Prostate gland (tissue), 2 donors: ENCODE measurements around the gene SHC2. TPM values are rescaled to one million over a fixed set of nuclear protein-coding genes. Genes with fewer than 3 reads are reported as not detected.

Experiments used
- DNase-seq: peaks from one replicate; pipeline ENCODE4 v3.0.0-alpha.2; 2019; ENCODE audit warnings: low spot score
- H3K27ac ChIP-seq, 2 donors: fragments of 200-600 bp; sonication (generic); 2 replicates each; pipeline ENCODE4 v1.5.1; 2017 to 2019
- H3K27me3 ChIP-seq: fragments of 200-600 bp; sonication (generic); replicated peaks from 2 replicates; pipeline ENCODE4 v1.5.1; 2019; ENCODE audit not compliant: insufficient read depth
- H3K36me3 ChIP-seq, 2 donors: fragments of 200-600 bp; sonication (generic); 1 replicate in 1 of 2; 2 replicates in 1 of 2; pipeline versions ENCODE4 v1.5.1 to v1.8.1; 2017 to 2019
- H3K4me1 ChIP-seq: fragments of 200-600 bp; sonication (generic); replicated peaks from 2 replicates; pipeline ENCODE4 v1.5.1; 2019
- H3K4me3 ChIP-seq, 2 donors: fragments of 200-600 bp; sonication (generic); 2 replicates each; pipeline ENCODE4 v1.5.1; 2017 to 2019
- H3K9me3 ChIP-seq: fragments of 200-600 bp; sonication (generic); 2 replicates; pipeline ENCODE4 v1.5.1; 2017
- CTCF ChIP-seq, 4 experiments: fragments of 200-600 bp in 2 of 4; fragments of 450-650 bp in 2 of 4; sonication (generic) in 2 of 4; IDR thresholded peaks; 1 replicate in 3 of 4; 2 replicates in 1 of 4; pipeline ENCODE4 v1.5.1; 2016 to 2019; ENCODE audit warnings: antibody characterized with exemption in 4 of 4, mild to moderate bottlenecking in 2 of 4, moderate library complexity in 2 of 4
- POLR2A ChIP-seq: fragments of 450-650 bp; IDR thresholded peaks from one replicate; pipeline ENCODE4 v1.6.1; 2016; ENCODE audit warnings: antibody characterized with exemption, mild to moderate bottlenecking
- POLR2AphosphoS5 ChIP-seq: sonication (generic); formaldehyde crosslinking; IDR thresholded peaks from one replicate; pipeline ENCODE4 v1.6.1; 2017; ENCODE audit warnings: antibody characterized with exemption
- WGBS: methylation state at CpG from one replicate; pipeline ENCODE4 v1.1.5; 2018; 5-methylcytosine and 5-hydroxymethylcytosine counted together
- intact Hi-C: fragments of 100-400 bp; cut with DNase I; formaldehyde crosslinking; loops from one replicate; pipeline ENCODE4 v1.14.2; 2022
- total RNA-seq, 2 donors: library from RNA; depleted of rRNA; stranded (reverse); fragments of >200 nt; gene quantifications; one replicate each; pipeline ENCODE4 v1.1.0, GENCODE V29; 2016

The SHC2 gene
- total RNA-seq, 2 donors from 2014 or later: 52.2 to 83.4 TPM

- no peak overlapping the region for H3K4me3 ChIP-seq
- no peak for DNase-seq
- H3K4me1 ChIP-seq: no peaks in the 10 kb centered on the region
- 80% methylated on average over 18 of the region's 20 CpGs for WGBS
- no peaks in the 10 kb centered on the region for H3K36me3 ChIP-seq
- intact Hi-C loops: no loop called here
- no peak for TF ChIP-seq POLR2A
- TF ChIP-seq CTCF (IDR thresholded peaks at IDR 0.05): no peak
- no peak for TF ChIP-seq POLR2AphosphoS5
- H3K27ac ChIP-seq: no peak overlapping the region
- H3K9me3 ChIP-seq: no peaks in the 10 kb centered on the region
- no peaks in the 10 kb centered on the region for H3K27me3 ChIP-seq
Measured at GRCh38 chr19:470701-471100, 9.9 kb upstream of the SHC2 start.

- 91% methylated on average over 7 of the region's 7 CpGs for WGBS
- H3K4me1 ChIP-seq: no peaks in the 10 kb centered on the region
- DNase-seq: no peak
- H3K27ac ChIP-seq: no peak overlapping the region
- no peak for TF ChIP-seq POLR2AphosphoS5
- no peak for TF ChIP-seq POLR2A
- TF ChIP-seq CTCF (IDR thresholded peaks at IDR 0.05): no peak
- no peaks in the 10 kb centered on the region for H3K9me3 ChIP-seq
- intact Hi-C loops: no loop called here
- no peaks in the 10 kb centered on the region for H3K36me3 ChIP-seq
- no peak overlapping the region for H3K4me3 ChIP-seq
- H3K27me3 ChIP-seq: no peaks in the 10 kb centered on the region
Measured at GRCh38 chr19:469833-470232, 9.0 kb upstream of the SHC2 start.

- no peak for DNase-seq
- no peak for TF ChIP-seq POLR2A
- TF ChIP-seq POLR2AphosphoS5: no peak
- no peak for TF ChIP-seq CTCF (IDR thresholded peaks at IDR 0.05)
- Histone ChIP-seq H3K4me3 (no peak overlapping the region), H3K27me3 (no peaks in the 10 kb centered on the region), H3K27ac (no peak overlapping the region), H3K36me3 (no peaks in the 10 kb centered on the region), H3K4me1 (no peaks in the 10 kb centered on the region), H3K9me3 (no peaks in the 10 kb centered on the region)
- WGBS: 75% methylated on average over 27 of the region's 27 CpGs
- intact Hi-C loops: no loop called here
Measured at GRCh38 chr19:468587-469256, 7.9 kb upstream of the SHC2 start.

GRCh38 chr19:467554-467953 lies 6.7 kb upstream of the SHC2 start:
- no peaks in the 10 kb centered on the region for H3K4me1 ChIP-seq
- H3K27ac ChIP-seq: no peak overlapping the region
- H3K4me3 ChIP-seq: no peak overlapping the region
- 82% methylated on average over 11 of the region's 11 CpGs for WGBS
- no peak for TF ChIP-seq POLR2AphosphoS5
- no peak for TF ChIP-seq POLR2A
- no peak for TF ChIP-seq CTCF (IDR thresholded peaks at IDR 0.05)
- H3K36me3 ChIP-seq: no peaks in the 10 kb centered on the region
- H3K9me3 ChIP-seq: no peaks in the 10 kb centered on the region
- no peak for DNase-seq
- H3K27me3 ChIP-seq: no peaks in the 10 kb centered on the region
- intact Hi-C loops: no loop called here

GRCh38 chr19:465056-465816 lies 4.4 kb upstream of the SHC2 start:
- no peak for TF ChIP-seq CTCF (IDR thresholded peaks at IDR 0.05)
- intact Hi-C loops: no loop called here
- Histone ChIP-seq H3K9me3 (no peaks in the 10 kb centered on the region), H3K4me1 (no peaks in the 10 kb centered on the region), H3K27ac (no peak overlapping the region), H3K36me3 (no peaks in the 10 kb centered on the region), H3K27me3 (no peaks in the 10 kb centered on the region), H3K4me3 (no peak overlapping the region)
- 93% methylated on average over 3 of the region's 3 CpGs for WGBS
- no peak for DNase-seq
